GM21825 (cell line): Measurements from ENCODE around the gene SPATA6L.

Experiments used
- ATAC-seq: cut with Tn5 transposase; IDR thresholded peaks from one replicate; pipeline ENCODE4 v1.9.1; 2021; ENCODE audit warnings: mild to moderate bottlenecking, moderate library complexity; ENCODE audit not compliant: unreplicated experiment

Gene SPATA6L

DNA sequence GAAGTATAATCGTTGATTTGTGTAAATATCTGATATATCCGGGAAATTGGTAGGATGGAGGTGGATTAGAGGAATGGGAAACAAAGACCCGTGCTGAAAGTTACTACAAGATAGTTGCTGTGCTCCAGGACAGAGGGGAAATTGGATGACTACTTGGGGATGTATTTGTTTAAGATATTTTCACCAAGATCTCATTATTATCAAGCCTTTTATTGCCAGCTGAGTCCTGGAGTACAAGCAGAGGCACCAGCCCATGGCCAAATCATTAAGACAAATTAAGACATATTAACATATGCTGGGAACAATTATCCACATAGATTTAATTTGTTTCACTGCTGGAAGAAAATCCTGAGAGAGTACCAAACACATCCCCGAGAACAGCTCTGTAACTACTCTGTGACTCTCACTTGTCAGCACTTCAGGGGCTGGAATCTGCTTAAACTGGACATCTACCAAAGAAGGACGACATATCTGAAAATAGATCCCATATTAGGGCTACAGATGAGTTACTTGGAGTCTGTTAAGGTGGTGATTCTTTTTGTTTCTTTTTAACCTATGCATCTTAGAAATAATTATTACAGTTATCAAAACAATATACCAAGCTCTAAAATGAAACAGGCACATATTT, 107.8 kb downstream of the SPATA6L start:
- no peak for ATAC-seq

- ATAC-seq = no peak
Observed at GRCh38 chr9:4555236-4555635, 111.0 kb downstream of the SPATA6L start.

DNA sequence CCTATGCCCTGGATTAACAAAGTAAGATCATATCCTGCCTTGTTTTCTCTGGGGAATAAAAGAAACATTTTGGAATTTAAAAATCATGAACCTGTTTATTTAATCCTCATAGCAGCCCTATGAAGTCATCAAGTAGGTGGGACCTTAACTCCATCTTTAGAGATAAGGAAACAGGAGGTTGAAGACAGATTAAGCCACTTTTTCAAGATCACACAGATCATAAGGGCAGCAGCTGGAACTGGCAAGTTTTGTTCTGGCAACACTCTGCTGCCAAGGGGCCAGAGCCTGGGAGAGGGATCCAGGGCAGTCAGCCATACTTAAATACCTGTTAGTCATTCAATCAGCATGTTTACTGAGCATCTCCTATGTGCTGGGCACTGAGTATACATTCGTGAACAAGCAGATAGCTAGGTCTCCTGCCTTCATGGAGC, 112.3 kb downstream of the SPATA6L start:
- ATAC-seq = no peak

DNA sequence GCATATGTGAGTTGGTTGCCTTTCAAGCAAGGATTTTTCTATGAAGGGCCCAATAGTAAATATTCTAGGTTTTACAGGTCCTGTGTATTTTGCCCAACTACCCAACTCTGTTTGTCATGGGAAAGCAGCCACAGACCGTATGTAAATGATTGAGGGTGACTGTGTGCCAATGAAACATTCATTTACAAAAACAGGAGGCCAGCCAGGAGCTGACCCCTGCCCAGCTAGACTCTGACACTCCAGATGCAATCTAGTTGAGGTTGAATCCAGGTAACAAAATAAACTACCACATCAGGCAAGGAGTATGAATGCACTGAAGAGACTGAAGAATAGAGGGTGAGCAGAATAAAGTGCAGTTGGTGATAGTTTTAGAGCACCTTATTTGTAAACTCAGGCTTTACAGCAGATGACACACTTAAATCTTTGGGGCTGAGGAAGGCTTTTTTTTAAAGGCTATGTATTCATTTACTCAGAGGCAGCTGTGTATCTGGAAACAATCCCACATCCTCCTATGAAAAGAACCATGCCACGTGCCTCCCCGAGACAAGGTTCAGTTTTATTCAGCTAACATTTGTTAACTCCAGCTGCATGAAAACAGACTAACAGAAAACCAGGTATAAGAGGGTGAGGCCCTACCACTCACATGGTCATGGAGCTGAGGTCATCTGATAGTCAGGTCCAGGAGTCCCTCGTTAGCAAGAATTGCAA, 115.3 kb downstream of the SPATA6L start:
- no peak for ATAC-seq

DNA sequence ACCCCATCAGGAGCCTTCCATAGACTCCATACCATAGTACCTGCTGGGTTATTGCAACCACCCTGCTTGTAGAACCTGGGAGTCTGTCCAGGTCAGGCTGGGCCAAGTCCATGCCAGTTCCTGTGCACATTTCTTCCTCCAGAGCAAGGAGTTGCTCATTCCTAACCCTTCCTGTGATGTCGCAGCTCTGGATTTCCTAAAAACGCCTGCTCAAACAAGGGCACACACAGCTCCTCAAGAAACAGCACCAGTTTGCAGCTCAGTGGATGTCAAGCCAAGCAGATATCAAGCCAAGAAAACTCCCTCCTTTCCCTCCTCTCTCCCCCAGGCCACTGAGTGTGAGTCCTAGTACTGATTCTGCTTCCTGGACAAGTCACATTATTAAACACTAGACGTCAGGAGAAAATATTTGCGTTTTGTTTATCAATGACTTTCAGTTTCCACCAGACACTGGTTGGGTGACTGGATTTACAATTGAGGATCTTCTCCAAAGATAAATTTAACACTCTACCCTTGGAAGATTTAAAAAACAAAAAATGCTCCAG, 116.5 kb downstream of the SPATA6L start:
- ATAC-seq = no peak

DNA sequence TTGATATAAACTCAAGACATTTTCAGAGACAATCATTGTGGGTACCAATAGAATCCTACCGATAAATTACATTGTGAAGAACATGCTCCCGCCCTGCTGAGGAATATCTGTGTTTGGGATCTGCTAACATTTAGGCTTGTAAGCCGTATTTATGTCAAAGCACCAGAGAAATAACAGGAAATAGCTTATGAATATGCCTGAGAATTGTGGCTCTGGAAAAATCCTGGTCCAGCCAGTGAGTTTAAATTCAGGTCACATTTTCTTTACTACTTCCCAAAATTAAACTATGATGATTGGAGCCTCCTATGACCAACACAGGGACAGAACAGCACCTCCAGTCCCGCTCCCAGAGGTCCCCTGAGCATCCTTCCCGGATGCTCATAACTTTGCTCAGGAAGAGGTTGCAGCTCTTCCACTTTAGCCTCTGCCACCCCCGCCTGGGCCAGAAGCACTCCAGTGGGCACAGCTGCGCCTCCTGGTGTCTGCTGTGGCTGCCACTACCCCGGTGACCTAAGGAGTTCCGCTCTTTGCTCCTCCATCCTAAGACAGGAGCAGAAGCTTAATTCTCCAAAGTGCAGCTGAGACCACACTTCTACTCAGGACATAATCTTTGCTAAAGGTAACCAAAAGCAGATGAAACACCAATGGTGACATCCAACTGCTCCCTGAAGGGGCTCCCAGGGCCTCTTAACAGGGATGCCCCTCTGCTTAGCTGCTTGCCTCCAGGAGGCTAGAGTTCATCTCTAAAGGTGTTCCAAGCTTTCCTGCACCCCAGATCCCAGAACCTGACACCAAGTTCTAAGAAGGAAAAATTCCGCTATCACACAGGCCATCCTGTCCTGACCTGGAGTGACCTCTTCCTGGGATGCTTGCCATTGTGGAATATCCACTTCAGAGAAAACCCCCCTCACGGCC, 117.2 kb downstream of the SPATA6L start:
- ATAC-seq = no peak
